ENCODE data around the gene DSG2. TPM values are rescaled to one million over a fixed set of nuclear protein-coding genes. Genes with fewer than 3 reads are reported as not detected.
A peak's percentile ranks its signal among the peaks of the same experiment; 100 is the strongest.
"Not testable (repeated sequence)": the region's sequence is repeated elsewhere in the genome, so short reads cannot be mapped to it uniquely, and the experiment has no call there.

DSG2 gene
- total RNA-seq, 2 donors from 2014 or later, result 47.5 to 51.0 TPM

DNA sequence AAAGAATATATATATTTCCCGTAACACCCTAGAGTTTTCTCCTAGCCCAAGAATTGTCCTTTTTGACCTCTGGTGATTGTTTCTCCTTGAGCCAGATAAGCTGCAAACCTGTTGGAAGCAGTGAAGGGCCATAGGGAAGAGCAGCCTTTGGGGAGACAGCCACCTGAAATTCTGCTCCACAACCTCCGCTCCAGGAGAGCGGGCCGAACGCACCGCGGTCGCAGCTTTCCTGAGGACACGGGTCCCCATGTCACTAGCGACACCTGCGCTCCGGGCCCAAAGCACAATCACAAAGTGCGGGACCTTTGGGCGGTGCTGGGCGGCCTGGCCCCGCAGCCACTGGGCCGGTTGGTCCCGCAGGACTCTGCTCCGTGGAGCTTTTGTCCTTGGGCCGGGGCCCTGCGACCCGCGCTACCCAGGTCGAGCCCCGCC, 557 bp upstream of the DSG2 start:
- intact Hi-C loops (cut with DNase I), result loop anchor here in 1 of 2 donors (5.0 kb wide), 1 partner anchor 220 kb away; no protein-coding TSS in a partner anchor
- peak; percentile 23 for DNase-seq
- ATAC-seq, result peak in 1 of 2 donors; percentile 52

GRCh38 chr18:31498574-31499524, 872 bp downstream of the DSG2 start:
- DNase-seq (no peak), ATAC-seq (no peak)
- intact Hi-C loops (cut with DNase I), result loop anchor here in 1 of 2 donors (5.0 kb wide), 1 partner anchor 222 kb away; no protein-coding TSS in a partner anchor

DNA sequence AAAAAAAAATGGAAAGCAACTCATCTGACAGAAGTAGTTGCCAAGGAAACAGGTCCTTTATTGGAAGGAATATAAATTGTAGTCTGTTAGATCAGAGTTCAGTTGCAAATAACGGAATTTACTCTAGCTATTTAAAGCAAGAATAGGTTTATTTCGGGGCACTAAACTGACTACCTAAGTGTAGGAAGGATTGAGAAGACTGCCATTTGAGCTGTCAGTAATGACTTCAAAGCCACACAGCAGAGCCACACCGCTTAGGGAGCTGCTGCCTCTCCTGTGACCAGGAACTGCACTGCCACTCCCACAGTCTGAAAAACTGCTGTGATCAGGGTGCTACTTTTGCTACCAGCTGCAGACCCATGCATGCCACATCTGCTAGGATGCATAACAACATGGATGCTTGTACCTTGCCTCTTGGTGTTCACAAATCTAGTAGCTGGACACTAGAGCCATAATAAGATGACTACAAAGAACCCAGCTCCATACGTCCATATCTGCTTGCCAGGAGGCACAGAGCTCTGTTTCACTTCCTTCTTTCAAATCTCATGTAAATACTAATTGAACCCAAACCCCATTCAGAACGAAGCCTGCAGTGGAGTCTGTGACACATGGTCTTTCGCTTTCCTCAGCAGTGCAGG, 2.2 kb downstream of the DSG2 start:
- intact Hi-C loops (cut with DNase I), result loop anchor here (10.0 kb wide), 2 partner anchors 75 to 255 kb away; no protein-coding TSS in a partner anchor
- no peak for DNase-seq

GRCh38 chr18:31503011-31503410, 5.0 kb downstream of the DSG2 start:
- intact Hi-C loops (cut with DNase I), result loop anchor here (10.0 kb wide), 2 partner anchors 78 to 258 kb away; no protein-coding TSS in a partner anchor
- ATAC-seq (no peak), DNase-seq (no peak)

More for the DNA sequence above, 2.2 kb downstream of the DSG2 start:
- no peak for ATAC-seq

GRCh38 chr18:31504455-31505147, 6.6 kb downstream of the DSG2 start:
- intact Hi-C loops (cut with DNase I), result loop anchor here (5.0 to 10.0 kb wide), 3 partner anchors 80 to 407 kb away; no protein-coding TSS in a partner anchor
- peak; percentile 27 to 59 for ATAC-seq
- no peak for DNase-seq

- ATAC-seq, result no peak
- intact Hi-C loops (cut with DNase I), result loop anchor here (5.0 to 10.0 kb wide), 3 partner anchors 80 to 408 kb away; no protein-coding TSS in a partner anchor
These were observed 7.2 kb downstream of the DSG2 start for GRCh38 chr18:31505156-31505555.

GRCh38 chr18:31506024-31506742, 8.2 kb downstream of the DSG2 start:
- peak; percentile 32 to 61 for ATAC-seq
- DNase-seq, result no peak
- intact Hi-C loops (cut with DNase I), result loop anchor here (5.0 to 10.0 kb wide), 3 partner anchors 81 to 409 kb away; no protein-coding TSS in a partner anchor

More at GRCh38 chr18:31505156-31505555, 7.2 kb downstream of the DSG2 start:
- DNase-seq, result no peak

DNA sequence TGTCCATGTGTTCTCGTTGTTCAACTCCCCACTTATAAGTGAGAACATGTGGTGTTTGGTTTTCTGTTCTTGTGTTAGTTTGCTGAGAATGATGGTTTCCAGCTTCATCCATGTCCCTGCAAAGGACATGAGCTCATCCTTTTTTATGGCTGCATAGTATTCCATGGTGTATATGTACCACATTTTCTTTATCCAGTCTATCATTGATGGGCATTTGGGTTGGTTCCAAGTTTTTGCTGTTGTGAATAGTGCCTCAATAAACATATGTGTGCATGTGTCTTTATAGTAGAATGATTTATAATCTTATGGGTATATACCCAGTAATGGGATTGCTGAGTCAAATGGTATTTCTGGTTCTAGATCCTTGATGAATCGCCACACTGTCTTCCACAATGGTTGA, 9.1 kb downstream of the DSG2 start:
- intact Hi-C loops (cut with DNase I), result loop anchor here (5.0 to 10.0 kb wide), 3 partner anchors 82 to 410 kb away; no protein-coding TSS in a partner anchor
- DNase-seq, ATAC-seq: not testable (repeated sequence)

DNA sequence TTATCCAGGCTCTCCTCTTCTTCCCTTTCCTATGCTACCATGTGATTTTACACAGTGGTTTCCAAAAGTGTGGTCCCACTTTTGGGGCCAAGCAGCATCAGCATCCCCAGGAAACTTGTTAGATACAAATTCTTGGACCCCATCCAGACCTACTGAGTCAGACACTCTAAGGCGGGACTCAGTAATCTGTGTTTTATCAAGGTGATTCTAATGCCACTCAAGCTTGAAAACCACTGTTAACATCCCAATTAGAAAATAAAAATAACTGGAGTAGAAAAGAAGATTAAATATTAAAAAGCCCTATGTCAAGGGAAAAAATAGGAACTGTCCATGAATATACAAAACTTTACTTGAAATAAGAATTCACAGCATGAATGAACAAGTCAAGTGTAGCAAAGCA, 10.8 kb downstream of the DSG2 start:
- no peak for DNase-seq
- intact Hi-C loops (cut with DNase I), result loop anchor here (5.0 to 10.0 kb wide), 3 partner anchors 84 to 411 kb away; no protein-coding TSS in a partner anchor
- no peak for ATAC-seq

DNA sequence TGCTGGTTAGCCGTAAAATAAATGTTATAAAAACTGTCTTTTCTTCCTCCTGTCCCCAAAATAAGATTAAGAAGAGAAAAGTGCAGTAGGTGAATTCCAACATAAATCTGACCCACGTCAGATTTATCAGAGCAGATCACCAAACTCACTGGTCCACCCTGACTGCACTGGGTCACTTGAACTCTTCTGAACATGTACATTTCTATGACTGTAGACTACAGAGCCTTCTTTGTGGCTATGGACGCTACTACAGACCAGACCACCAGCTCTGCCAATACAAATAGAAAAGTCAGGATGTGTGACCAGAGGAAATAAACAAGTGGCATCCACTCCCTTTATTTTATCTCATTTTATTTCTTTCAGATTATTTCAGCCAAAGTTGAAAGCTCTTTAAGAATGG, 11.6 kb downstream of the DSG2 start:
- intact Hi-C loops (cut with DNase I), result loop anchor here (5.0 to 10.0 kb wide), 3 partner anchors 85 to 412 kb away; no protein-coding TSS in a partner anchor
- DNase-seq, result no peak
- no peak for ATAC-seq

DNA sequence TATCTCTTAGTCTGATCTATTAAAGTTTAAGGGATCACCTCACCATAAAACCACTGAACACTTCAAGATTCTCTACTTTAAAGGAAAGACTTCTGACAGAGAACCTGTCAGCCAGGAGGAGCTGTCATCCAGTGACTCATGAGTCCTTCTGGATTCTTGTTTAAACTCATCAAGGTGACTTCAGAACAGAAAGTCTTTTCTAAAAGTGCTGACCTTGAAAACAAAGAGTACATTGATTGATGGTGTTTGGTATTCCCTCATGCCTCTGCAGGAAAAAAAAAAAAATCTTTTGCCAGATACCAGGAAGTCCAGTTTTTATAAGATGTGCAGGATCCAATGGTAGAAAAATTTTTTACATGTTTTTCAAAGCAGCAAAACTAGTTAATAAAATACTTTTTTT, 12.3 kb downstream of the DSG2 start:
- no peak for DNase-seq
- intact Hi-C loops (cut with DNase I), result loop anchor here in 1 of 2 donors (10.0 kb wide), 1 partner anchor 506 kb away; no protein-coding TSS in a partner anchor
- no peak for ATAC-seq

DNA sequence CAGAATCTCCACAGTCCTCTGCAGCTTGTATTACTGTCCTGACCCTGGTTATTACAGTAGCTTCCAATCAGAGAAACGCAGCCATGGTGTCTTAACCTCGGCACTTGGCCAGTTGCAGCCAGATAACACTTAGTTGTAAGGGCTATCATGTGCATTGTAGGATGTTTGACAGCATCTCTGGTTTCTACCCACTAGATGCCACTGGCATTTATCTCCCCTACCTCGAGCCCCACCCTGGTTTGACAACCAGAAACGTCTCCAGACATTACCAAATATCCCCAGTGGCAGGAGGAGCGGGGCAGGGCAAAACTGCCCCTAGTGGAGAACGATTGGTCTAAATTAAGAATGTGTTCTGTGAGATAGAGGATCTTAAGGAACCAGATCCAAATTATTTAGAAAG, 13.1 kb downstream of the DSG2 start:
- intact Hi-C loops (cut with DNase I), result loop anchor here in 1 of 2 donors (10.0 kb wide), 1 partner anchor 506 kb away; no protein-coding TSS in a partner anchor
- ATAC-seq (peak; percentile 8 to 50), DNase-seq (no peak)

- DNase-seq, result no peak
- ATAC-seq, result peak; percentile 50 to 91
- intact Hi-C loops (cut with DNase I), result loop anchor here in 1 of 2 donors (10.0 kb wide), 1 partner anchor 507 kb away; no protein-coding TSS in a partner anchor
These were observed 14.3 kb downstream of the DSG2 start for GRCh38 chr18:31512203-31512764.

DNA sequence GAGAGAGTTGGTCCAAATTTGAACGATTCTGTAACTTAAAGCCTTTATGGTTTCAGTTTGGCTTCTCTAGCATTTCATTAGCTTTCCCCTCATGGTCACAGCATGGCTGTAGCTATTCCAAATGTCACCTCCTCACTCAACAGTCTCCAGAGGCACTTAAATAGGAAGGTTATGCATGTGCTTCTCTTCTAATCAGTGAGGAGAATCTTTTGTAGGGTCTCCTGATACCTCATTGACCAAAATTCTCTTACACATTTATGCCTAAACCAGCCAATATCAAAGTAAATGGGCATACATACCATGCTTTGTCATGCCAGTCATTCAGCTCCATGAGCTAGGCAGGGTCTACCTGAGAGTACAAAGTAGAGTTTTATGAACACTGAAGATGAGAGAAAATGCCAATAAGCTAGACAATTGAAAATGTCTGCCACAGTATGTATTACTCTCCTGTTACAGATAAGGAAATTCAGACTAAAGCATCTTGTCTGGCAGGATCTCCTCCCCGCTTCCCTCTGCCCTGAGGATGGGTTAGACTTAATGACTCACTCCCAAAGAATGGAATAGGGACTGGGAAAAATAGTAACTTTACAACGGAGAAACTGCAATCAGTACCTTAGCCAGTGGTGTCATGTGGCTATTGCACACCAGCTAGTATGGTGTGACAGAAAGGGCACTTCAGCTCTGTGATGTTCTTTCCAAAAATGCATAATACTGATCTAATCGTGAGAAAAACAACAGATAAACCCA, 15.4 kb downstream of the DSG2 start:
- intact Hi-C loops (cut with DNase I), result loop anchor here in 1 of 2 donors (10.0 kb wide), 1 partner anchor 509 kb away; no protein-coding TSS in a partner anchor
- DNase-seq (no peak), ATAC-seq (peak in 1 of 2 donors; percentile 61)

- no peak for ATAC-seq
- intact Hi-C loops (cut with DNase I), result loop anchor here in 1 of 2 donors (10.0 kb wide), 1 partner anchor 512 kb away; no protein-coding TSS in a partner anchor
- no peak for DNase-seq
These were observed 18.5 kb downstream of the DSG2 start for GRCh38 chr18:31516437-31516836.

GRCh38 chr18:31526374-31526773, 28.4 kb downstream of the DSG2 start:
- DNase-seq, result no peak
- no peak for ATAC-seq
- intact Hi-C loops (cut with DNase I), result no loop called here

DNA sequence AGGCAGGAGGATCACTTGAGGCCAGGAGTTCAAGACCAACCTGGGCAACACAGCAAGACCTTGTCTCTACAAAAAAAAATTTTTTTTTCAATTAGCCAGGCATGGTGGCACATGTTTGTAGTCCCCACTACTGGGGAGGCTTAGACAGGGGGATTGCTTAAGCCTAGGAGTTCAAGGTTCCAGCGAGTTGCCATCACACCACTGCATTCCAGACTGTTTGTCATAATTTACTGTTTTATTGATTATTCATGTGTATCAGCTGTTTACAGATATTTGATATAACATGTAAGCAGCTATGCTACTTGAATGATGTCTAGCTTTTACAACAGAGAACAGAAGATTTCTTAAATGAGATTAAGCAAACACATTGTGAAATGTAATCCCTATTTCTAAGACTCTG, 35.3 kb downstream of the DSG2 start:
- intact Hi-C loops (cut with DNase I), result no loop called here
- ATAC-seq (no peak), DNase-seq (no peak)

Measured in left cardiac atrium (tissue), 4 donors.